Osteoblast (primary cell): Measurements from ENCODE around the gene MAPK8. TPM values are rescaled to one million over a fixed set of nuclear protein-coding genes. Genes with fewer than 3 reads are reported as not detected.

Experiments used
- DNase-seq: peaks from one replicate; pipeline ENCODE4 v3.0.0; 2011; ENCODE audit warnings: low spot score, mixed read lengths; ENCODE audit not compliant: insufficient read length; ENCODE audit errors: missing footprints
- H2AFZ ChIP-seq: 2 replicates; pipeline ENCODE4 v1.6.0; 2011; ENCODE audit warnings: mild to moderate bottlenecking, low read length
- H3K27ac ChIP-seq: 2 replicates; pipeline ENCODE4 v1.5.1; 2011; ENCODE audit warnings: mild to moderate bottlenecking, low read depth, low read length, moderate library complexity
- H3K27me3 ChIP-seq: 2 replicates; pipeline ENCODE4 v1.6.0; 2012; ENCODE audit warnings: mild to moderate bottlenecking, control low read depth, inconsistent platforms, low read length, moderate library complexity; ENCODE audit not compliant: insufficient read depth
- H3K36me3 ChIP-seq: 2 replicates; pipeline ENCODE4 v1.5.1; 2011; ENCODE audit warnings: mild to moderate bottlenecking, low read length, control low read depth, moderate library complexity; ENCODE audit not compliant: insufficient read depth
- H3K4me1 ChIP-seq: 2 replicates; pipeline ENCODE4 v1.5.1; 2011; ENCODE audit warnings: mild to moderate bottlenecking, low read length, control low read depth, moderate library complexity; ENCODE audit not compliant: insufficient read depth
- H3K4me2 ChIP-seq: 2 replicates; pipeline ENCODE4 v1.6.0; 2011; ENCODE audit warnings: mild to moderate bottlenecking, low read length; ENCODE audit not compliant: insufficient read depth
- H3K4me3 ChIP-seq: fragments of 200-600 bp; sonication (generic); 3 replicates; pipeline ENCODE4 v1.5.1; 2012; ENCODE audit warnings: mild to moderate bottlenecking, low read length, inconsistent platforms; ENCODE audit not compliant: insufficient read depth
- H3K79me2 ChIP-seq: 2 replicates; pipeline ENCODE4 v1.6.0; 2012; ENCODE audit warnings: mild to moderate bottlenecking, low read length, control low read depth, inconsistent platforms; ENCODE audit not compliant: insufficient read depth
- H3K9me3 ChIP-seq: 2 replicates; pipeline ENCODE4 v1.5.1; 2011; ENCODE audit warnings: low read depth, low read length, control low read depth
- H4K20me1 ChIP-seq: 2 replicates; pipeline ENCODE4 v1.6.0; 2012; ENCODE audit warnings: mild to moderate bottlenecking, low read length, control low read depth; ENCODE audit not compliant: insufficient read depth
- CTCF ChIP-seq: IDR thresholded peaks from 2 replicates; pipeline ENCODE4 v1.5.1; 2011; ENCODE audit warnings: mild to moderate bottlenecking, low read depth, low read length, moderate library complexity; ENCODE audit errors: extremely low read depth
- total RNA-seq: library from RNA; depleted of rRNA; stranded (reverse); fragments of >200 nt; gene quantifications from 2 replicates; pipeline ENCODE4 v1.2.3, GENCODE V29; 2012

Gene MAPK8
- total RNA-seq, 1 donor, result 55.7 TPM

DNA sequence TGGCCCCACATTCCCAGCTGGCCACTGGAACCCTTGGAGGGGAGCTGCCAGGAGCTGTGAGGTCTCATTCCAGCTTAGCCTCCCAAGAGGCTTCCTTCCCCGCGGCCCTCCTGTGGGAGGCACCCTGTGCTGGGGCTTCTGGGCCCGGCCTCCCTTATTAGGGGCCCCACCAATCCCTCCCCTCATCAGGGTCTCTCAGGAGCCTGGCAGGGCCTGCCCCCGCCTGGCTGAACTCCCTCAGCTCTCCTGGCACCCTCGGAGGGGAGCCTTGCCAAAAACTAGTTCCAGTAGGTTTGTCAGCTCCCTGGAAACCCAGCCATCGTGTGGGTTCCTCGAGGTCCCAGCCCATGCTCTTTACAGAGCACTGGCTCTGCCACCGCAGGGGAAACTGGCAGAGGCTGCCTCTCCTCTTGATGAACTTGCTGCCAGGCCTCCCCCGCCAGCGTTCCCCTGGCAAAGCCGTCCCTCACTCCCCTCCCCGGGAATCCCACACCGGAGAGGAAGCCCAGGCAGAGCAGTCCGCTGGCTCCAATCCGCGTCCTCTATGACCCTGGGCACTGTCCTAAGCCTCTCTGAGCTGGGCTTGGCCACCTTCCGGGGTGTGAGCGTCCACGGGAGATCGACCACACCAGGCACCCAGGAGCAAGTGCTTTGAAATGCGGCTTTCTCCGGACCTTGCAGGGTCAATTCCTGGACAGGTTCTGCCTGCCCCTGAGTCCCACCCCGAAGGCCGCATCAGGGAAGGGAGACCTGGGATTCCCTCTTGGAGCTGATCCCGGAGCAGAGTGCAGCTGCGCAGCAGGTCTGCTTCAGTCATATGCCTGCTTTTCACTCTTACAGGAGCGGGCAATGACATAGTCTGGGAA, 158.6 kb downstream of the MAPK8 start:
- H3K4me3 ChIP-seq, result no peak overlapping the region
- H3K36me3 ChIP-seq, result peaks cover 13% of the 10 kb centered on the region
- DNase-seq, result peak; percentile 81
- H3K9me3 ChIP-seq, result no peaks in the 10 kb centered on the region
- H3K4me2 ChIP-seq, result no peak overlapping the region
- no peak for TF ChIP-seq CTCF
- no peaks in the 10 kb centered on the region for H3K27me3 ChIP-seq
- no peak overlapping the region for H2AFZ ChIP-seq
- H3K79me2 ChIP-seq, result peaks cover 92% of the 10 kb centered on the region
- no peaks in the 10 kb centered on the region for H3K4me1 ChIP-seq
- peaks cover 47% of the 10 kb centered on the region for H4K20me1 ChIP-seq
- no peak overlapping the region for H3K27ac ChIP-seq

DNA sequence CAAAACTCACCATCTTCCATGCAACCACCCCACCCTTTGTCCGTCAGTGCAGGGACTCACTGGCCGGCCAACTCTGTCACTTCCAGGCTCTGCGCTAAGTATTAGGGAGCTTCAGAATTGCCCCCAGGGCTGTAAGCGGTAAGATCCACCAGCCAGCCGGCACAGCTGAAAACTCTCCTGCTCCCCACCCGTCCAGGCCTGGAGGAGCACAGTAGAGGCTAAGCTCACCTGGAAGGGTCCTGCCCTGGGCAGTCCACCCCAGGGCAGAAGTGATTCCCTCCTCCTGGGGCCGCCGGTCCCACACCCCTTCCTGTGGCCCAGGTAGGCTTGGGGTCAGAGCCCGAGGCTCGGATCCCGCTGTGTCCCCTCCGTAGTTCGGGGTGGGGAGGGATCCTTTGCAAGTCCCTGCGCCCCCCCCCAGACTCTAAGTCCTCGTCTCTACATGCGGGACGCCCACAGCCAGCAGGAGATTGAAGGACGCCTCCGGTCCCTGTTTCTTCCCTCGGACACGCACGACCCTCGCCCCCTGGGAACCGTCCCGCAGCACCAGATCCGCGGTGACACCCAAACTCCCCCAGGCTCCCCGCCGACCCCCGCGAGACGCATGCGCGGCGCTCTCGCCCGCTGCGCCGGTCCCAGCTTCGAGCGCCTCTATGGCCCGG, 159.5 kb downstream of the MAPK8 start:
- DNase-seq, result peak; percentile 62
- H3K27me3 ChIP-seq, result no peaks in the 10 kb centered on the region
- H3K27ac ChIP-seq, result no peak overlapping the region
- H3K4me3 ChIP-seq, result no peak overlapping the region
- no peaks in the 10 kb centered on the region for H3K9me3 ChIP-seq
- H2AFZ ChIP-seq, result no peak overlapping the region
- H4K20me1 ChIP-seq, result peaks cover 51% of the 10 kb centered on the region
- peaks cover 13% of the 10 kb centered on the region for H3K36me3 ChIP-seq
- peaks cover 93% of the 10 kb centered on the region for H3K79me2 ChIP-seq
- H3K4me1 ChIP-seq, result peaks cover 2% of the 10 kb centered on the region
- H3K4me2 ChIP-seq, result no peak overlapping the region
- no peak for TF ChIP-seq CTCF

- no peak overlapping the region for H2AFZ ChIP-seq
Measured at GRCh38 chr10:48466611-48467240, 160.2 kb downstream of the MAPK8 start.

More at GRCh38 chr10:48466611-48467240, 160.2 kb downstream of the MAPK8 start:
- peaks cover 10% of the 10 kb centered on the region for H3K4me1 ChIP-seq
- DNase-seq, result peak; percentile 77
- no peaks in the 10 kb centered on the region for H3K9me3 ChIP-seq
- peaks cover 13% of the 10 kb centered on the region for H3K36me3 ChIP-seq
- H3K4me2 ChIP-seq, result no peak overlapping the region
- no peak overlapping the region for H3K27ac ChIP-seq
- peaks cover 51% of the 10 kb centered on the region for H4K20me1 ChIP-seq
- no peak for TF ChIP-seq CTCF
- peaks cover 93% of the 10 kb centered on the region for H3K79me2 ChIP-seq
- H3K27me3 ChIP-seq, result no peaks in the 10 kb centered on the region
- H3K4me3 ChIP-seq, result no peak overlapping the region
